NK-92 treated with Interleukin-12 subunit alpha and Interleukin-12 subunit beta, amount 100 ng/mL, for 24 hours (cell line): Measurements from ENCODE around the gene ANKRD17.
"Not testable (repeated sequence)": the region's sequence is repeated elsewhere in the genome, so short reads cannot be mapped to it uniquely, and the experiment has no call there.

Experiments used
- DNase-seq: peaks from one replicate; lab custom pipeline; 2025; lab: John Stamatoyannopoulos, UW

Gene ANKRD17

GRCh38 chr4:73203976-73204375, 54.6 kb downstream of the ANKRD17 start:
- not testable (repeated sequence) for DNase-seq

GRCh38 chr4:73197220-73197619, 61.4 kb downstream of the ANKRD17 start:
- DNase-seq, result no peak

GRCh38 chr4:73194064-73194463, 64.5 kb downstream of the ANKRD17 start:
- no peak for DNase-seq

GRCh38 chr4:73193659-73194058, 64.9 kb downstream of the ANKRD17 start:
- DNase-seq, result no peak

GRCh38 chr4:73193155-73193554, 65.4 kb downstream of the ANKRD17 start:
- no peak for DNase-seq

- DNase-seq, result no peak
Observed at GRCh38 chr4:73189274-73189810, 69.3 kb downstream of the ANKRD17 start.

- DNase-seq, result no peak
Observed at GRCh38 chr4:73187325-73187724, 71.3 kb downstream of the ANKRD17 start.

- no peak for DNase-seq
Observed at GRCh38 chr4:73185903-73186302, 72.7 kb downstream of the ANKRD17 start.

GRCh38 chr4:73181231-73181630, 77.4 kb downstream of the ANKRD17 start:
- no peak for DNase-seq

- no peak for DNase-seq
Observed at GRCh38 chr4:73178389-73178788, 80.2 kb downstream of the ANKRD17 start.

- DNase-seq, result no peak
Observed at GRCh38 chr4:73172161-73172560, 86.4 kb downstream of the ANKRD17 start.

GRCh38 chr4:73170518-73171198, 87.9 kb downstream of the ANKRD17 start:
- DNase-seq, result no peak

- no peak for DNase-seq
Observed at GRCh38 chr4:73166212-73166611, 92.4 kb downstream of the ANKRD17 start.

- no peak for DNase-seq
Observed at GRCh38 chr4:73161527-73162185, 96.9 kb downstream of the ANKRD17 start.

- no peak for DNase-seq
Observed at GRCh38 chr4:73156394-73156793, 102.2 kb downstream of the ANKRD17 start.

GRCh38 chr4:73152893-73153292, 105.7 kb downstream of the ANKRD17 start:
- no peak for DNase-seq

- no peak for DNase-seq
Observed at GRCh38 chr4:73142995-73143547, 115.5 kb downstream of the ANKRD17 start.

GRCh38 chr4:73139991-73140390, 118.6 kb downstream of the ANKRD17 start:
- DNase-seq, result no peak

- no peak for DNase-seq
Observed at GRCh38 chr4:73139245-73139644, 119.4 kb downstream of the ANKRD17 start.

GRCh38 chr4:73137121-73137520, 121.5 kb downstream of the ANKRD17 start:
- DNase-seq, result no peak

GRCh38 chr4:73133784-73134183, 124.8 kb downstream of the ANKRD17 start:
- no peak for DNase-seq

GRCh38 chr4:73131281-73131680, 127.3 kb downstream of the ANKRD17 start:
- DNase-seq, result no peak

GRCh38 chr4:73129319-73129718, 129.3 kb downstream of the ANKRD17 start:
- no peak for DNase-seq
